Hepatocyte (in vitro differentiated cells): ENCODE data around the gene CHPT1. TPM values are rescaled to one million over a fixed set of nuclear protein-coding genes. Genes with fewer than 3 reads are reported as not detected.

Source experiments
- DNase-seq: peaks from one replicate; pipeline ENCODE4 v3.0.0-alpha.2; 2016; ENCODE audit warnings: low spot score
- H2AFZ ChIP-seq: fragments of 200-600 bp; sonication (generic); 2 replicates; pipeline ENCODE4 v1.6.0; 2016; ENCODE audit warnings: antibody characterized with exemption, mild to moderate bottlenecking
- H3K27ac ChIP-seq: fragments of 200-600 bp; sonication (generic); 2 replicates; pipeline ENCODE4 v1.5.1; 2016; ENCODE audit warnings: mild to moderate bottlenecking
- H3K27me3 ChIP-seq: fragments of 200-600 bp; sonication (generic); 2 replicates; pipeline ENCODE4 v1.6.1; 2016
- H3K36me3 ChIP-seq: fragments of 200-600 bp; sonication (generic); replicated peaks from 2 replicates; pipeline ENCODE4 v1.5.1; 2016; ENCODE audit warnings: low read depth; ENCODE audit not compliant: insufficient read depth
- H3K4me1 ChIP-seq: fragments of 200-600 bp; sonication (generic); 2 replicates; pipeline ENCODE4 v1.5.1; 2016; ENCODE audit warnings: mild to moderate bottlenecking, moderate library complexity; ENCODE audit not compliant: insufficient read depth
- H3K4me2 ChIP-seq: fragments of 200-600 bp; sonication (generic); 2 replicates; pipeline ENCODE4 v1.6.0; 2016
- H3K4me3 ChIP-seq: fragments of 200-600 bp; sonication (generic); 2 replicates; pipeline ENCODE4 v1.5.1; 2016; ENCODE audit warnings: mild to moderate bottlenecking
- H3K79me2 ChIP-seq: fragments of 200-600 bp; sonication (generic); 2 replicates; pipeline ENCODE4 v1.6.0; 2017; ENCODE audit warnings: mild to moderate bottlenecking
- H3K9me2 ChIP-seq: fragments of 200-600 bp; sonication (generic); replicated peaks from 2 replicates; pipeline ENCODE4 v1.6.0; 2017; ENCODE audit warnings: mild to moderate bottlenecking; ENCODE audit not compliant: insufficient read depth
- H3K9me3 ChIP-seq: fragments of 200-600 bp; sonication (generic); 2 replicates; pipeline ENCODE4 v1.5.1; 2016; ENCODE audit warnings: low read depth, mild to moderate bottlenecking
- H4K20me1 ChIP-seq: fragments of 200-600 bp; sonication (generic); 2 replicates; pipeline ENCODE4 v1.6.0; 2016; ENCODE audit warnings: mild to moderate bottlenecking; ENCODE audit not compliant: insufficient read depth, poor library complexity, severe bottlenecking
- EZH2 ChIP-seq: fragments of 200-600 bp; sonication (generic); IDR thresholded peaks from 2 replicates; pipeline ENCODE4 v1.6.1; 2016; ENCODE audit warnings: antibody characterized with exemption, mild to moderate bottlenecking, borderline replicate concordance
- EZH2phosphoT487 ChIP-seq: fragments of 200-600 bp; sonication (generic); IDR thresholded peaks from one replicate; pipeline ENCODE4 v1.6.1; 2018; ENCODE audit warnings: antibody characterized with exemption, mild to moderate bottlenecking, low read depth, moderate library complexity; ENCODE audit not compliant: unreplicated experiment, severe bottlenecking
- WGBS: methylation state at CpG from one replicate; pipeline ENCODE4 v1.1.6; 2016; ENCODE audit warnings: low lambda C conversion rate; ENCODE audit errors: missing lambda C conversion rate; 5-methylcytosine and 5-hydroxymethylcytosine counted together
- polyA plus RNA-seq: library from polyadenylated mRNA; unstranded; fragments of >200 nt; fragmentation: Nextera tagmentation; extraction: Ambion mirVana; gene quantifications from 2 replicates; pipeline ENCODE4 v1.2.1, GENCODE V29; 2016
- total RNA-seq: library from RNA; depleted of rRNA; stranded (reverse); fragments of >200 nt; gene quantifications from 2 replicates; pipeline ENCODE4 v1.2.3, GENCODE V29; 2014
- TF ChIP-seq, protein P1 (sequence below): fragments of 200-600 bp; sonication (generic); IDR thresholded peaks from 2 replicates; pipeline ENCODE4 v1.5.1; 2016; ENCODE audit warnings: antibody characterized with exemption, mild to moderate bottlenecking; ENCODE audit not compliant: poor library complexity

Gene CHPT1
- total and polyA plus RNA-seq, 2 experiments from 2014 or later, result 92.3 to 127 TPM

DNA sequence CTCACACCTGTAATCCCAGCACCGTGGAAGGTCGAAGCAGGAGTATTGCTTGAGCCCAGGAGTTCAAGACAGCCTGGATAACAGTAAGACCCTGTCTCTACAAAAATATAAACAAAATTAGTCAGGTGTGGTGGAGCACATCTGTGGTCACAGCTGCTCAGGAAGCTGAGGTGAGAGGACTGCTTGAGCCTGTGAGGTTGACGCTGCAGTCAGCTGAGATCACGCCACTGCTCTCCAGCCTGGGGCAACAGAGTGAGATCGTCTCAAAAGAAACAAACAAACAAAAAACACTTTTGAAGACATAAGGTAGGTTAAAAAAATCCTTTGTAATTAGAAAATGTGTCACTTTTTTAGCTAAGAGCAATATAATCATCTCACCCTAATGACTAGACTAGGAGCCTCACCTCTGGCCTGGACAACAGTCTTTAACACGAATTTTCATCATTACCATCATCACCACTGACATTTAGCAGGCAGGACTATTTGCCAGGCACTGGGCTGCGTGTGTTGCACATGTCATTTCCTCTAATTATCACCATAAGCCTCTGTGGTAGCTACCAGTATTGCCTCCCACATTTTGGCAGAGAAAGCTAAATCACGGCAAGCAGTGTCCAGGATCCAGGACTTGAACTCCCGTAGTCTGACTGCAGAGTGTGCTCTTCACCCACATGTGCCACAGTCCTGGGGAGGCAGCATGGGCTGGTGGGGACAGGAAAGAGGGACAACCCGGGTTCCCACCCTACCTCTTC is 46.5 kb downstream of the CHPT1 start:
- no peaks in the 10 kb centered on the region for H3K36me3 ChIP-seq

DNA sequence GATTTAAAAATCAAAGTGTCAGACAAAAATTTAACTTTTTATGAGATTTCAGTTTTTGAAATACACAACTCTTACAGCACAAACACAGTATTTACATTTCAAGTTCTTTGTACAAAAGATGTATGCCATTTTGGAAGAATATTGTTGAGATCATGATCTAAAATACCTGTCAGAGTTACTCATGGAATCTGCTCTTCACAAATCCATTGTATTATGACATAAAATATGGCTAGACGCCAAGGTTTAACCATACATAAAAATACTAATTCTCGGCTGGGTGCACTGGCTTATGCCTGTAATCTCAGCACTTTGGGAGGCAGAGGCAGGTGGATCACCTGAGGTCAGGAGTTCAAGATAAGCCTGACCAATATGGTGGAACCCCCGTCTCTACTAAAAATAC is 48.0 kb downstream of the CHPT1 start:
- no peak for DNase-seq
- H3K27ac ChIP-seq, result no peak overlapping the region
- no peaks in the 10 kb centered on the region for H3K27me3 ChIP-seq
- H3K4me1 ChIP-seq, result no peaks in the 10 kb centered on the region
- H3K36me3 ChIP-seq, result no peaks in the 10 kb centered on the region
- no peaks in the 10 kb centered on the region for H3K79me2 ChIP-seq
- no peaks in the 10 kb centered on the region for H3K9me3 ChIP-seq
- 90% methylated on average over 3 of the region's 3 CpGs for WGBS
- H4K20me1 ChIP-seq, result no peaks in the 10 kb centered on the region
- H2AFZ ChIP-seq, result no peak overlapping the region
- H3K4me3 ChIP-seq, result no peak overlapping the region
- H3K9me2 ChIP-seq, result no peaks in the 10 kb centered on the region
- no peak overlapping the region for H3K4me2 ChIP-seq
- TF ChIP-seq, protein P1, sequence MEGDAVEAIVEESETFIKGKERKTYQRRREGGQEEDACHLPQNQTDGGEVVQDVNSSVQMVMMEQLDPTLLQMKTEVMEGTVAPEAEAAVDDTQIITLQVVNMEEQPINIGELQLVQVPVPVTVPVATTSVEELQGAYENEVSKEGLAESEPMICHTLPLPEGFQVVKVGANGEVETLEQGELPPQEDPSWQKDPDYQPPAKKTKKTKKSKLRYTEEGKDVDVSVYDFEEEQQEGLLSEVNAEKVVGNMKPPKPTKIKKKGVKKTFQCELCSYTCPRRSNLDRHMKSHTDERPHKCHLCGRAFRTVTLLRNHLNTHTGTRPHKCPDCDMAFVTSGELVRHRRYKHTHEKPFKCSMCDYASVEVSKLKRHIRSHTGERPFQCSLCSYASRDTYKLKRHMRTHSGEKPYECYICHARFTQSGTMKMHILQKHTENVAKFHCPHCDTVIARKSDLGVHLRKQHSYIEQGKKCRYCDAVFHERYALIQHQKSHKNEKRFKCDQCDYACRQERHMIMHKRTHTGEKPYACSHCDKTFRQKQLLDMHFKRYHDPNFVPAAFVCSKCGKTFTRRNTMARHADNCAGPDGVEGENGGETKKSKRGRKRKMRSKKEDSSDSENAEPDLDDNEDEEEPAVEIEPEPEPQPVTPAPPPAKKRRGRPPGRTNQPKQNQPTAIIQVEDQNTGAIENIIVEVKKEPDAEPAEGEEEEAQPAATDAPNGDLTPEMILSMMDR, result no peak
- TF ChIP-seq EZH2phosphoT487, result no peak
- no peak for TF ChIP-seq EZH2

More for the DNA sequence above, 46.5 kb downstream of the CHPT1 start:
- no peak for DNase-seq
- Histone ChIP-seq H4K20me1 (no peaks in the 10 kb centered on the region), H2AFZ (no peak overlapping the region), H3K79me2 (no peaks in the 10 kb centered on the region), H3K9me3 (no peaks in the 10 kb centered on the region), H3K9me2 (no peaks in the 10 kb centered on the region), H3K4me1 (no peaks in the 10 kb centered on the region), H3K4me3 (no peak overlapping the region), H3K27me3 (no peaks in the 10 kb centered on the region), H3K4me2 (no peak overlapping the region), H3K27ac (no peak overlapping the region)
- 82% methylated on average over 10 of the region's 10 CpGs for WGBS
- no peak for TF ChIP-seq EZH2phosphoT487
- TF ChIP-seq, protein P1, result no peak
- TF ChIP-seq EZH2, result no peak

DNA sequence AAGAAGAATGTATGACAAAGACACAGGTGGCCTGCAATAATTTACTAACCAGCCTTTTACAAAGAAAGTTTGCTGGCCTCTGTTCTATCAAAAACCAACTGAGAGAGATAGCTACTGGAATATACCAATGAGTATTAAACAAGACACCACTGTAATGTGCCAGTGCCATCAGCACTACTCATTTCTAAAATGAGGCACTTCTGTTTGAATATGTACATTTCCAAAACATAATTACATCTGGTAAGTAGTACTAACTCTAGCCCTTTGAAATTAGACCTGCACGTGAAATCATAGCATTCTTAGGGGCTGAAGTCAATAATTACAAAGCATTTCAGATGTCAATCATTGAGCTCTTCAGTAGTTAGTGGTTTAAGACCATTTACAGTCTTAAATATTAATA is 48.8 kb downstream of the CHPT1 start:
- Histone ChIP-seq H3K4me2 (no peak overlapping the region), H3K9me3 (no peaks in the 10 kb centered on the region), H2AFZ (no peak overlapping the region), H3K27me3 (no peaks in the 10 kb centered on the region), H3K4me1 (no peaks in the 10 kb centered on the region), H3K36me3 (no peaks in the 10 kb centered on the region), H3K27ac (no peak overlapping the region), H3K9me2 (no peaks in the 10 kb centered on the region), H4K20me1 (no peaks in the 10 kb centered on the region), H3K4me3 (no peak overlapping the region), H3K79me2 (no peaks in the 10 kb centered on the region)
- WGBS, result 78% methylated on average over 1 of the region's 1 CpG
- DNase-seq, result no peak
- TF ChIP-seq EZH2phosphoT487 (no peak), EZH2 (no peak)
- TF ChIP-seq, protein P1, result no peak
